HL-60 (cell line): ENCODE data around the gene UCP2.

ENCODE experiments used
- DNase-seq, 2 experiments: peaks; one replicate each; pipeline ENCODE4 v3.0.0-alpha.2; 2010 to 2020; ENCODE audit warnings: low read depth in 1 of 2, low spot score in 1 of 2
- H3K27ac ChIP-seq: fragments of 250-450 bp; sonication (Bioruptor Pico); replicated peaks from 2 replicates; pipeline ENCODE4 v1.5.1; 2020; ENCODE audit warnings: mild to moderate bottlenecking, moderate library complexity
- H3K27me3 ChIP-seq: fragments of 250-450 bp; sonication (Bioruptor Pico); 2 replicates; pipeline ENCODE4 v1.5.1; 2021; ENCODE audit warnings: mild to moderate bottlenecking, moderate library complexity; ENCODE audit not compliant: insufficient read depth, poor library complexity, severe bottlenecking
- H3K4me3 ChIP-seq: replicated peaks from 2 replicates; pipeline ENCODE4 v1.5.1; 2011; ENCODE audit warnings: mild to moderate bottlenecking, control low read depth, low read length; ENCODE audit not compliant: insufficient read depth
- CTCF ChIP-seq: IDR thresholded peaks from one replicate; pipeline ENCODE4 v1.5.1; 2011; ENCODE audit warnings: low read length, control low read depth, inconsistent platforms; ENCODE audit not compliant: insufficient read depth
- GABPA ChIP-seq: IDR thresholded peaks from 2 replicates; pipeline ENCODE4 v1.6.1; 2012; ENCODE audit warnings: low read depth
- POLR2AphosphoS5 ChIP-seq: IDR thresholded peaks from 2 replicates; pipeline ENCODE4 v1.6.1; 2012; ENCODE audit warnings: low read depth
- REST ChIP-seq: IDR thresholded peaks from 2 replicates; pipeline ENCODE4 v1.6.1; 2012; ENCODE audit warnings: low read depth; ENCODE audit not compliant: insufficient replicate concordance
- SPI1 ChIP-seq: IDR thresholded peaks from 2 replicates; pipeline ENCODE4 v1.6.1; 2012; ENCODE audit warnings: low read depth, mild to moderate bottlenecking, borderline replicate concordance

UCP2 gene

GRCh38 chr11:73981051-73981805 is 1.4 kb downstream of the UCP2 start:
- no peak for TF ChIP-seq CTCF
- no peak for TF ChIP-seq REST
- no peak for TF ChIP-seq SPI1
- TF ChIP-seq GABPA, result no peak
- TF ChIP-seq POLR2AphosphoS5, result no peak; the same call in 1 of the 2 replicates
- peak overlapping the region; percentile 98 for H3K27ac ChIP-seq
- peak in 1 of 2 experiments; percentile 38 for DNase-seq
- peak overlapping the region; percentile 59 for H3K4me3 ChIP-seq
- no peaks in the 10 kb centered on the region for H3K27me3 ChIP-seq

GRCh38 chr11:73980001-73980961 is 2.4 kb downstream of the UCP2 start:
- Histone ChIP-seq H3K27me3 (no peaks in the 10 kb centered on the region), H3K27ac (peak overlapping the region; percentile 98), H3K4me3 (peak overlapping the region; percentile 59)
- DNase-seq, result peak; percentile 59 to 89
- TF ChIP-seq REST, result no peak
- peak; percentile 81; the same call in 1 of the 2 replicates for TF ChIP-seq SPI1

- DNase-seq, result peak in 1 of 2 experiments; percentile 13
- Histone ChIP-seq H3K27ac (peak overlapping the region; percentile 24), H3K27me3 (no peaks in the 10 kb centered on the region), H3K4me3 (no peak overlapping the region)
- TF ChIP-seq SPI1 (no peak), GABPA (no peak), CTCF (no peak), REST (no peak), POLR2AphosphoS5 (no peak)
These were observed 4.0 kb downstream of the UCP2 start for GRCh38 chr11:73978576-73979086.
